Motor neuron (in vitro differentiated cells): ENCODE results near the gene WNT10A. TPM values are rescaled to one million over a fixed set of nuclear protein-coding genes. Genes with fewer than 3 reads are reported as not detected.
"Not testable (repeated sequence)": the region's sequence is repeated elsewhere in the genome, so short reads cannot be mapped to it uniquely, and the experiment has no call there.

Experiments used
- ATAC-seq, 8 experiments: fragments of 200-7000 bp; cut with Tn5 transposase; replicated peaks in 6 of 8; 2 replicates each; pipeline ENCODE4 v1.8.0; 2021; ENCODE audit warnings: mild to moderate bottlenecking in 8 of 8, moderate library complexity in 8 of 8
- H3K27ac ChIP-seq, 2 donors: fragments of 250-450 bp; sonication (Bioruptor Pico); 2 replicates each; pipeline ENCODE4 v1.9.0; 2021; ENCODE audit warnings: antibody characterized with exemption in 2 of 2, mild to moderate bottlenecking in 2 of 2, moderate library complexity in 1 of 2
- H3K4me1 ChIP-seq, 2 donors: fragments of 250-450 bp; sonication (Bioruptor Pico); replicated peaks in 1 of 2; 2 replicates each; pipeline ENCODE4 v1.6.1; 2021; ENCODE audit warnings: antibody characterized with exemption in 2 of 2, mild to moderate bottlenecking in 2 of 2, moderate library complexity in 1 of 2
- H3K4me3 ChIP-seq, 5 donors: fragments of 250-450 bp; sonication (Bioruptor Pico); 2 replicates each; pipeline ENCODE4 v1.9.0; 2021; ENCODE audit warnings: antibody characterized with exemption in 5 of 5, mild to moderate bottlenecking in 5 of 5, moderate library complexity in 4 of 5
- WGBS, 10 experiments: fragments of 450-650 bp; shearing (Covaris generic); methylation state at CpG; one replicate each; pipeline ENCODE4 v1.0.0; 2022; 5-methylcytosine and 5-hydroxymethylcytosine counted together
- in situ Hi-C, 9 experiments: fragments of 400-800 bp; cut with MboI; loops; one replicate each; pipeline ENCODE4 v1.15.0; 2021; ENCODE audit warnings: low sequenced_read_pairs in 9 of 9, low pct_unique_long_range_greater_than_20kb in 2 of 9; ENCODE audit not compliant: unreplicated experiment in 9 of 9
- total RNA-seq, 8 experiments: library from RNA; unstranded; fragments of 300-600 nt; gene quantifications; 2 replicates each; pipeline versions ENCODE4 v1.2.3 to v1.2.4, GENCODE V29; 2022

The WNT10A gene
- under 1 TPM in 3 of 8 experiments, not detected in 5; 0.11 to 0.81 (median 0.14) TPM for total RNA-seq

GRCh38 chr2:218880102-218880858, at the start of gene WNT10A:
Gene WNT10A (plus strand): TSS chr2:218880852. CDS start chr2:218880996, 144 bp downstream.
- H3K4me3 ChIP-seq, result no peak within 1 kb of the TSS
- peak in 6 of 8 experiments; percentile 6 to 66 (median 38) for ATAC-seq
- no peak within 1 kb of the TSS for H3K27ac ChIP-seq
- WGBS, 10 experiments, result 40% methylated on average over 1 of the region's 58 CpGs; no CpG with 5 or more reads in 9 of the 10 experiments
- H3K4me1 ChIP-seq, result peaks cover 0 to 8% of the 10 kb centered on the region in 2 donors
- in situ Hi-C loops, result no loop called here

GRCh38 chr2:218831378-218831990, 49.2 kb upstream of the WNT10A start, which contains the start of gene PRKAG3:
Gene PRKAG3 (minus strand): TSS chr2:218831803.
- WGBS, 10 experiments, result 57 to 100% (median 63%) methylated on average over 1 to 8 of the region's 18 CpGs; no CpG with 5 or more reads in 6 of the 10 experiments
- Histone ChIP-seq H3K4me3 (no peak within 1 kb of the TSS), H3K27ac (no peak within 1 kb of the TSS), H3K4me1 (no peaks in the 10 kb centered on the region)
- in situ Hi-C loops, result loop anchor here in 1 of 9 experiments (25.0 kb wide), 1 partner anchor 119 kb away; the partner anchor contains the start of gene TTLL4
- ATAC-seq, result peak in 2 of 8 experiments; percentile 5 to 29

GRCh38 chr2:218832081-218832480, 48.6 kb upstream of the WNT10A start:
- H3K4me3 ChIP-seq, result no peak overlapping the region
- H3K27ac ChIP-seq, result no peak overlapping the region
- peak in 2 of 8 experiments; percentile 8 to 19 for ATAC-seq
- in situ Hi-C loops, result loop anchor here in 1 of 9 experiments (25.0 kb wide), 1 partner anchor 120 kb away; the partner anchor contains the start of gene TTLL4
- 60% methylated on average over 2 of the region's 3 CpGs; no CpG with 5 or more reads in 9 of the 10 experiments for WGBS, 10 experiments
- H3K4me1 ChIP-seq, result no peaks in the 10 kb centered on the region

- in situ Hi-C loops, result loop anchor here in 1 of 9 experiments (25.0 kb wide), 1 partner anchor 120 kb away; the partner anchor contains the start of gene TTLL4
- ATAC-seq, result peak in 2 of 8 experiments; percentile 23 to 51
- Histone ChIP-seq H3K27ac (no peak overlapping the region), H3K4me3 (no peak overlapping the region), H3K4me1 (no peaks in the 10 kb centered on the region)
- WGBS, 10 experiments, result 0 to 80% (median 0%) methylated on average over 1 to 2 of the region's 3 CpGs; no CpG with 5 or more reads in 7 of the 10 experiments
Measured at GRCh38 chr2:218832520-218832919, 48.1 kb upstream of the WNT10A start.

- peak in 2 of 8 experiments; percentile 7 to 40 for ATAC-seq
- Histone ChIP-seq H3K4me1 (no peaks in the 10 kb centered on the region), H3K27ac (no peak overlapping the region), H3K4me3 (no peak overlapping the region)
- in situ Hi-C loops, result loop anchor here in 1 of 9 experiments (25.0 kb wide), 1 partner anchor 121 kb away; the partner anchor contains the start of gene TTLL4
- 42 to 100% (median 57%) methylated on average over 1 to 3 of the region's 4 CpGs; no CpG with 5 or more reads in 3 of the 10 experiments for WGBS, 10 experiments
Measured at GRCh38 chr2:218833023-218833609, 47.5 kb upstream of the WNT10A start.

GRCh38 chr2:218834685-218835084, 46.0 kb upstream of the WNT10A start:
- no peak overlapping the region for H3K4me3 ChIP-seq
- in situ Hi-C loops, result loop anchor here in 1 of 9 experiments (25.0 kb wide), 1 partner anchor 122 kb away; the partner anchor contains the start of gene TTLL4
- no peak for ATAC-seq

GRCh38 chr2:218837495-218837894, 43.2 kb upstream of the WNT10A start:
- in situ Hi-C loops, result loop anchor here in 1 of 9 experiments (25.0 kb wide), 1 partner anchor 125 kb away; the partner anchor contains the start of gene TTLL4
- no peak for ATAC-seq
- Histone ChIP-seq H3K4me1 (no peaks in the 10 kb centered on the region), H3K4me3 (no peak overlapping the region), H3K27ac (no peak overlapping the region)
- WGBS, 10 experiments, result 20 to 100% (median 83%) methylated on average over 1 to 2 of the region's 2 CpGs; no CpG with 5 or more reads in 1 of the 10 experiments

More at GRCh38 chr2:218834685-218835084, 46.0 kb upstream of the WNT10A start:
- WGBS, 10 experiments, result 10 to 100% (median 47%) methylated on average over 1 to 3 of the region's 4 CpGs; no CpG with 5 or more reads in 2 of the 10 experiments
- H3K4me1 ChIP-seq, result no peaks in the 10 kb centered on the region
- H3K27ac ChIP-seq, result no peak overlapping the region

GRCh38 chr2:218839430-218839829, 41.2 kb upstream of the WNT10A start:
- 0 to 80% (median 28%) methylated on average over 1 to 4 of the region's 4 CpGs; no CpG with 5 or more reads in 1 of the 10 experiments for WGBS, 10 experiments

GRCh38 chr2:218839888-218840287, 40.8 kb upstream of the WNT10A start:
- 50 to 86% (median 67%) methylated on average over 1 of the region's 1 CpG; no CpG with 5 or more reads in 3 of the 10 experiments for WGBS, 10 experiments
- in situ Hi-C loops, result loop anchor here in 2 of 9 experiments (10.0 to 25.0 kb wide), 2 partner anchors 115 to 128 kb away; partner anchors contain the start of gene TTLL4 (in 1 of the 2)
- ATAC-seq, result no peak
- Histone ChIP-seq H3K4me3 (no peak overlapping the region), H3K27ac (no peak overlapping the region), H3K4me1 (no peaks in the 10 kb centered on the region)

More at GRCh38 chr2:218839430-218839829, 41.2 kb upstream of the WNT10A start:
- peak in 3 of 8 experiments; percentile 88 to 97 (median 95) for ATAC-seq
- in situ Hi-C loops, result loop anchor here in 1 of 9 experiments (25.0 kb wide), 1 partner anchor 127 kb away; the partner anchor contains the start of gene TTLL4
- Histone ChIP-seq H3K27ac (no peak overlapping the region), H3K4me1 (no peaks in the 10 kb centered on the region), H3K4me3 (no peak overlapping the region)

GRCh38 chr2:218844334-218844733, 36.3 kb upstream of the WNT10A start:
- in situ Hi-C loops, result loop anchor here in 2 of 9 experiments (10.0 to 25.0 kb wide), 2 partner anchors 120 to 132 kb away; partner anchors contain the start of gene TTLL4 (in 1 of the 2)
- ATAC-seq, H3K4me1 ChIP-seq, H3K27ac ChIP-seq, H3K4me3 ChIP-seq: not testable (repeated sequence)
- WGBS, 10 experiments, result 71 to 100% (median 80%) methylated on average over 1 to 5 of the region's 5 CpGs

GRCh38 chr2:218846963-218847362, 33.7 kb upstream of the WNT10A start:
- ATAC-seq, H3K27ac ChIP-seq, H3K4me1 ChIP-seq, H3K4me3 ChIP-seq: not testable (repeated sequence)
- in situ Hi-C loops, result loop anchor here in 2 of 9 experiments (10.0 to 25.0 kb wide), 2 partner anchors 122 to 135 kb away; partner anchors contain the start of gene TTLL4 (in 1 of the 2)
- WGBS, 10 experiments, result 25 to 100% (median 75%) methylated on average over 1 to 2 of the region's 18 CpGs; no CpG with 5 or more reads in 4 of the 10 experiments

- no peak for ATAC-seq
- no peak overlapping the region for H3K27ac ChIP-seq
- no peaks in the 10 kb centered on the region for H3K4me1 ChIP-seq
- WGBS, 10 experiments, result 41 to 81% (median 64%) methylated on average over 1 to 6 of the region's 7 CpGs; no CpG with 5 or more reads in 3 of the 10 experiments
- in situ Hi-C loops, result loop anchor here in 2 of 9 experiments (10.0 to 25.0 kb wide), 2 partner anchors 125 to 137 kb away; partner anchors contain the start of gene TTLL4 (in 1 of the 2)
- H3K4me3 ChIP-seq, result no peak overlapping the region
Measured at GRCh38 chr2:218849721-218850120, 30.9 kb upstream of the WNT10A start.
